ENCODE data around the gene C1QC. TPM values are rescaled to one million over a fixed set of nuclear protein-coding genes. Genes with fewer than 3 reads are reported as not detected.

The C1QC gene
- total and polyA plus RNA-seq, 2 experiments from 2014 or later, result not detected

GRCh38 chr1:22619252-22619651, 24.2 kb upstream of the C1QC start (continued):
- TF ChIP-seq, protein P1, sequence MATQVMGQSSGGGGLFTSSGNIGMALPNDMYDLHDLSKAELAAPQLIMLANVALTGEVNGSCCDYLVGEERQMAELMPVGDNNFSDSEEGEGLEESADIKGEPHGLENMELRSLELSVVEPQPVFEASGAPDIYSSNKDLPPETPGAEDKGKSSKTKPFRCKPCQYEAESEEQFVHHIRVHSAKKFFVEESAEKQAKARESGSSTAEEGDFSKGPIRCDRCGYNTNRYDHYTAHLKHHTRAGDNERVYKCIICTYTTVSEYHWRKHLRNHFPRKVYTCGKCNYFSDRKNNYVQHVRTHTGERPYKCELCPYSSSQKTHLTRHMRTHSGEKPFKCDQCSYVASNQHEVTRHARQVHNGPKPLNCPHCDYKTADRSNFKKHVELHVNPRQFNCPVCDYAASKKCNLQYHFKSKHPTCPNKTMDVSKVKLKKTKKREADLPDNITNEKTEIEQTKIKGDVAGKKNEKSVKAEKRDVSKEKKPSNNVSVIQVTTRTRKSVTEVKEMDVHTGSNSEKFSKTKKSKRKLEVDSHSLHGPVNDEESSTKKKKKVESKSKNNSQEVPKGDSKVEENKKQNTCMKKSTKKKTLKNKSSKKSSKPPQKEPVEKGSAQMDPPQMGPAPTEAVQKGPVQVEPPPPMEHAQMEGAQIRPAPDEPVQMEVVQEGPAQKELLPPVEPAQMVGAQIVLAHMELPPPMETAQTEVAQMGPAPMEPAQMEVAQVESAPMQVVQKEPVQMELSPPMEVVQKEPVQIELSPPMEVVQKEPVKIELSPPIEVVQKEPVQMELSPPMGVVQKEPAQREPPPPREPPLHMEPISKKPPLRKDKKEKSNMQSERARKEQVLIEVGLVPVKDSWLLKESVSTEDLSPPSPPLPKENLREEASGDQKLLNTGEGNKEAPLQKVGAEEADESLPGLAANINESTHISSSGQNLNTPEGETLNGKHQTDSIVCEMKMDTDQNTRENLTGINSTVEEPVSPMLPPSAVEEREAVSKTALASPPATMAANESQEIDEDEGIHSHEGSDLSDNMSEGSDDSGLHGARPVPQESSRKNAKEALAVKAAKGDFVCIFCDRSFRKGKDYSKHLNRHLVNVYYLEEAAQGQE (IDR thresholded peaks at IDR 0.05; ENCODE audit: unreplicated experiment), result no peak
- TF ChIP-seq, protein P2, sequence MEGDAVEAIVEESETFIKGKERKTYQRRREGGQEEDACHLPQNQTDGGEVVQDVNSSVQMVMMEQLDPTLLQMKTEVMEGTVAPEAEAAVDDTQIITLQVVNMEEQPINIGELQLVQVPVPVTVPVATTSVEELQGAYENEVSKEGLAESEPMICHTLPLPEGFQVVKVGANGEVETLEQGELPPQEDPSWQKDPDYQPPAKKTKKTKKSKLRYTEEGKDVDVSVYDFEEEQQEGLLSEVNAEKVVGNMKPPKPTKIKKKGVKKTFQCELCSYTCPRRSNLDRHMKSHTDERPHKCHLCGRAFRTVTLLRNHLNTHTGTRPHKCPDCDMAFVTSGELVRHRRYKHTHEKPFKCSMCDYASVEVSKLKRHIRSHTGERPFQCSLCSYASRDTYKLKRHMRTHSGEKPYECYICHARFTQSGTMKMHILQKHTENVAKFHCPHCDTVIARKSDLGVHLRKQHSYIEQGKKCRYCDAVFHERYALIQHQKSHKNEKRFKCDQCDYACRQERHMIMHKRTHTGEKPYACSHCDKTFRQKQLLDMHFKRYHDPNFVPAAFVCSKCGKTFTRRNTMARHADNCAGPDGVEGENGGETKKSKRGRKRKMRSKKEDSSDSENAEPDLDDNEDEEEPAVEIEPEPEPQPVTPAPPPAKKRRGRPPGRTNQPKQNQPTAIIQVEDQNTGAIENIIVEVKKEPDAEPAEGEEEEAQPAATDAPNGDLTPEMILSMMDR (conservative IDR thresholded peaks at IDR 0.05; ENCODE audit: low read depth in 2 of 2), result no peak
- no peak for TF ChIP-seq ETS1 (IDR thresholded peaks at IDR 0.05)
- no peak for TF ChIP-seq EZH2 (IDR thresholded peaks at IDR 0.05; ENCODE audit: low read depth, unreplicated experiment)
- no peak for TF ChIP-seq NANOG (IDR thresholded peaks at IDR 0.05; ENCODE audit: borderline replicate concordance)
- TF ChIP-seq POLR2AphosphoS5 (IDR thresholded peaks at IDR 0.05; ENCODE audit: low read depth), result no peak

- no peak overlapping the region for H3K27ac ChIP-seq (ENCODE audit: low read depth)
- TF ChIP-seq, protein P1 (IDR thresholded peaks at IDR 0.05; ENCODE audit: unreplicated experiment), result no peak
- TF ChIP-seq STAT1 (IDR thresholded peaks at IDR 0.05; ENCODE audit: unreplicated experiment), result no peak
- no peak for TF ChIP-seq ETS1 (IDR thresholded peaks at IDR 0.05)
Observed at GRCh38 chr1:22619798-22620197, 23.6 kb upstream of the C1QC start.

More at GRCh38 chr1:22619798-22620197, 23.6 kb upstream of the C1QC start:
- peaks cover 9% of the 10 kb centered on the region for H3K27me3 Mint-ChIP-seq (ENCODE audit: insufficient read depth, low read depth, poor library complexity)
- H3K4me1 ChIP-seq (ENCODE audit: insufficient read depth), result no peaks in the 10 kb centered on the region
- H3K4me2 ChIP-seq, result no peak overlapping the region
- H3K36me3 ChIP-seq (ENCODE audit: insufficient read depth), result no peaks in the 10 kb centered on the region
- H2AFZ ChIP-seq, result no peak overlapping the region
- no peak overlapping the region for H3K4me3 ChIP-seq
- no peaks in the 10 kb centered on the region for H3K79me2 ChIP-seq (replicated peaks; ENCODE audit: insufficient read depth)
- no peaks in the 10 kb centered on the region for H4K20me1 ChIP-seq (replicated peaks; ENCODE audit: insufficient read depth)
- H3K36me3 Mint-ChIP-seq (ENCODE audit: low read depth), result no peaks in the 10 kb centered on the region
- H3F3A ChIP-seq (replicated peaks; ENCODE audit: low read depth), result no peaks in the 10 kb centered on the region
- H3K4me3 Mint-ChIP-seq, result no peak overlapping the region
- no peak overlapping the region for H3K27ac Mint-ChIP-seq
- no peaks in the 10 kb centered on the region for H3K9me3 Mint-ChIP-seq
- H3K4me1 Mint-ChIP-seq, result no peaks in the 10 kb centered on the region; the same call in 2 of the 3 replicates
- DNase-seq (ENCODE audit: low spot score), result no peak
- H3K9me2 ChIP-seq (ENCODE audit: insufficient read depth), result no peaks in the 10 kb centered on the region
- ATAC-seq, result no peak
- no peaks in the 10 kb centered on the region for H3K27me3 ChIP-seq (ENCODE audit: insufficient read depth)
